Gastrocnemius medialis (tissue), 4 donors: ENCODE data around the gene SOX1.

Experiments
- CTCF ChIP-seq, 5 experiments: fragments of 450-650 bp in 3 of 5; fragments of 200-600 bp in 2 of 5; sonication (generic) in 2 of 5; IDR thresholded peaks in 4 of 5; conservative IDR thresholded peaks in 1 of 5; 1 replicate in 4 of 5; 2 replicates in 1 of 5; pipeline ENCODE4 v1.5.1; 2016 to 2019; ENCODE audit warnings: antibody characterized with exemption in 5 of 5, mild to moderate bottlenecking in 3 of 5, moderate library complexity in 3 of 5
- POLR2A ChIP-seq, 2 donors: fragments of 450-650 bp; IDR thresholded peaks; one replicate each; pipeline ENCODE4 v1.6.1; 2017; ENCODE audit warnings: antibody characterized with exemption in 2 of 2, mild to moderate bottlenecking in 2 of 2, moderate library complexity in 2 of 2

GRCh38 chr13:112029143-112029542, 37.8 kb upstream of the SOX1 start:
- no peak for TF ChIP-seq CTCF (IDR thresholded peaks at IDR 0.05 in 4 of 5, conservative IDR thresholded peaks at IDR 0.05 in 1 of 5)
- no peak for TF ChIP-seq POLR2A (IDR thresholded peaks at IDR 0.05)
